Mesenchymal stem cell (in vitro differentiated cells and primary cell): ENCODE data around the gene GIPC3.

ENCODE experiments used
- DNase-seq: peaks from one replicate; pipeline ENCODE4 v3.0.0-alpha.2; 2013
- H2AFZ ChIP-seq: one replicate; pipeline ENCODE4 v1.6.1; 2013; ENCODE audit warnings: low read depth, mild to moderate bottlenecking, control low read depth, inconsistent platforms, low read length, moderate library complexity
- H2AK5ac ChIP-seq: 2 replicates; pipeline ENCODE4 v1.6.1; 2013; ENCODE audit warnings: low read length, moderate library complexity, mild to moderate bottlenecking, inconsistent platforms; ENCODE audit not compliant: severe bottlenecking
- H2BK120ac ChIP-seq: one replicate; pipeline ENCODE4 v1.6.1; 2013; ENCODE audit warnings: low read depth, mild to moderate bottlenecking, inconsistent platforms, low read length, moderate library complexity
- H2BK12ac ChIP-seq, 2 experiments: one replicate each; pipeline ENCODE4 v1.6.1; 2013; ENCODE audit warnings: inconsistent platforms in 2 of 2, low read length in 2 of 2, mild to moderate bottlenecking in 2 of 2, moderate library complexity in 2 of 2, control low read depth in 1 of 2
- H2BK15ac ChIP-seq: one replicate; pipeline ENCODE4 v1.6.1; 2013; ENCODE audit warnings: mild to moderate bottlenecking, low read depth, inconsistent platforms; ENCODE audit not compliant: poor library complexity, severe bottlenecking
- H2BK5ac ChIP-seq: 2 replicates; pipeline ENCODE4 v1.6.1; 2013; ENCODE audit warnings: low read depth, mild to moderate bottlenecking, low read length, control low read depth, inconsistent platforms; ENCODE audit not compliant: poor library complexity, severe bottlenecking
- H3K14ac ChIP-seq, 2 experiments: one replicate each; pipeline ENCODE4 v1.6.1; 2013; ENCODE audit warnings: inconsistent platforms in 2 of 2, low read length in 2 of 2, control low read depth in 1 of 2, mild to moderate bottlenecking in 1 of 2, moderate library complexity in 1 of 2
- H3K18ac ChIP-seq, 2 experiments: one replicate each; pipeline ENCODE4 v1.6.1; 2013; ENCODE audit warnings: inconsistent platforms in 2 of 2, low read length in 2 of 2, control low read depth in 1 of 2, low read depth in 1 of 2, mild to moderate bottlenecking in 1 of 2
- H3K23ac ChIP-seq, 2 experiments: one replicate each; pipeline ENCODE4 v1.6.1; 2013; ENCODE audit warnings: inconsistent platforms in 2 of 2, low read length in 2 of 2, mild to moderate bottlenecking in 2 of 2, moderate library complexity in 2 of 2, control low read depth in 1 of 2
- H3K27ac ChIP-seq: 2 replicates; pipeline ENCODE4 v1.5.1; 2013; ENCODE audit warnings: mild to moderate bottlenecking, moderate library complexity, low read length, control low read depth, inconsistent platforms; ENCODE audit not compliant: poor library complexity, severe bottlenecking
- H3K27me3 ChIP-seq, 2 experiments: 2 replicates each; pipeline versions ENCODE4 v1.6.1 to v1.7.0; 2013; ENCODE audit warnings: low read length in 2 of 2, mild to moderate bottlenecking in 2 of 2, moderate library complexity in 2 of 2, control low read depth in 1 of 2, inconsistent platforms in 1 of 2; ENCODE audit not compliant: control insufficient read depth in 1 of 2, insufficient read depth in 1 of 2
- H3K36me3 ChIP-seq, 2 experiments: 2 replicates each; pipeline versions ENCODE4 v1.6.1 to v1.7.0; 2013; ENCODE audit warnings: low read length in 2 of 2, control low read depth in 1 of 2, inconsistent platforms in 1 of 2, low read depth in 1 of 2, mild to moderate bottlenecking in 1 of 2; ENCODE audit not compliant: insufficient read depth in 2 of 2, control insufficient read depth in 1 of 2
- H3K4ac ChIP-seq, 2 experiments: one replicate each; pipeline ENCODE4 v1.6.1; 2013; ENCODE audit warnings: inconsistent platforms in 2 of 2, low read length in 2 of 2, mild to moderate bottlenecking in 2 of 2, moderate library complexity in 2 of 2, control low read depth in 1 of 2, low read depth in 1 of 2
- H3K4me1 ChIP-seq: 2 replicates; pipeline ENCODE4 v1.6.1; 2013; ENCODE audit warnings: low read depth, low read length, control low read depth; ENCODE audit not compliant: control insufficient read depth, insufficient read depth
- H3K4me2 ChIP-seq: 2 replicates; pipeline ENCODE4 v1.6.1; 2013; ENCODE audit warnings: low read length, mild to moderate bottlenecking, inconsistent platforms; ENCODE audit not compliant: poor library complexity, severe bottlenecking
- H3K4me3 ChIP-seq, 2 experiments: 2 replicates each; pipeline versions ENCODE4 v1.5.1 to v1.7.0; 2013; ENCODE audit warnings: low read length in 2 of 2, mild to moderate bottlenecking in 2 of 2, control low read depth in 1 of 2, low read depth in 1 of 2; ENCODE audit not compliant: insufficient read depth in 1 of 2
- H3K79me1 ChIP-seq: replicated peaks from 2 replicates; pipeline ENCODE4 v1.6.1; 2013; ENCODE audit warnings: mild to moderate bottlenecking, control low read depth, low read length, inconsistent platforms; ENCODE audit not compliant: poor library complexity, severe bottlenecking
- H3K9ac ChIP-seq: 2 replicates; pipeline ENCODE4 v1.7.0; 2013; ENCODE audit warnings: mild to moderate bottlenecking, low read length, moderate library complexity
- H3K9me3 ChIP-seq: 2 replicates; pipeline ENCODE4 v1.7.0; 2013; ENCODE audit warnings: mild to moderate bottlenecking, low read length; ENCODE audit not compliant: control insufficient read depth
- H4K8ac ChIP-seq: one replicate; pipeline ENCODE4 v1.6.1; 2013; ENCODE audit warnings: inconsistent platforms, mild to moderate bottlenecking, low read length, moderate library complexity
- H4K91ac ChIP-seq: one replicate; pipeline ENCODE4 v1.6.1; 2013; ENCODE audit warnings: mild to moderate bottlenecking, low read length, inconsistent platforms
- WGBS: methylation state at CpG from one replicate; pipeline ENCODE4 v1.1.7; 2013; ENCODE audit warnings: mixed read lengths; 5-methylcytosine and 5-hydroxymethylcytosine counted together

Gene GIPC3

GRCh38 chr19:3586127-3586626 is 899 bp downstream of the GIPC3 start:
- peak overlapping the region; percentile 80 for H3K4me2 ChIP-seq
- no peak overlapping the region for H2BK12ac ChIP-seq
- H2AK5ac ChIP-seq = no peak overlapping the region
- no peak overlapping the region for H3K14ac ChIP-seq
- H3K4me3 ChIP-seq = no peak overlapping the region
- no peak overlapping the region for H3K23ac ChIP-seq
- H3K9me3 ChIP-seq = no peaks in the 10 kb centered on the region
- no peak overlapping the region for H3K27ac ChIP-seq
- no peak overlapping the region for H4K91ac ChIP-seq
- no peak overlapping the region for H2BK120ac ChIP-seq
- H4K8ac ChIP-seq = peak overlapping the region; percentile 93
- H3K18ac ChIP-seq = peak overlapping the region in 1 of 2 experiments; percentile 62
- WGBS = 41% methylated on average over 13 of the region's 16 CpGs
- no peak for DNase-seq
- peak overlapping the region; percentile 80 for H2BK15ac ChIP-seq
- no peak overlapping the region for H3K4ac ChIP-seq
- peaks cover 5 to 16% of the 10 kb centered on the region in 2 experiments for H3K27me3 ChIP-seq
- no peak overlapping the region for H2BK5ac ChIP-seq
- H3K4me1 ChIP-seq = peaks cover 10% of the 10 kb centered on the region
- H3K79me1 ChIP-seq = no peaks in the 10 kb centered on the region
- no peak overlapping the region for H2AFZ ChIP-seq
- H3K36me3 ChIP-seq = no peaks in the 10 kb centered on the region
- no peak overlapping the region for H3K9ac ChIP-seq

DNA sequence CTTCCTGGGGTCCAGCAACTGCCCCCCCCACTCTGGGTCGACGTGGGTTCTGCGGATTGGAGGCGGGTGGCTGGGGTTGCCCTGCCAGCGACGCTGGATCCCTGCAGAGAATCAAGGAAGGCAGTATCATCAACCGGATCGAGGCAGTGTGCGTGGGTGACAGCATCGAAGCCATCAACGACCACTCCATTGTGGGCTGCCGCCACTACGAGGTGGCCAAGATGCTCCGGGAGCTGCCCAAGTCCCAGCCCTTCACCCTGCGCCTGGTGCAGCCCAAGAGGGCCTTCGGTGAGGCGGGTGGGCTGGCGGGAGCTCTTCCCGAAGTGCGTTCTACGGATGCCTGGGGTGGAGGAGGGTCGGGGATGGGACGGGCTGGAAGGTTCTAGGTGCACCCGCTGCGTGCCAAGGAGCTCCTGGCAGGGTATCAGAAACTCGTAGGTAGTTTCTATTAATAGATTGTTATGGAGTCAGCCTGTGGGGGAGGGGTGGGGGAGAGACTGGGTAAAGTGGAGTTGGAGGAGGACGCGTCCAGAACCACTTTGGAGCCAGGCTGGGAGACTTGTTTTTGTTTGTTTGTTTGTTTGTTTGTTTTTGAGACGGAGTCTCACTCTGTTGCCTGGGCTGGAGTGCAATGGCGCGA is 1.5 kb downstream of the GIPC3 start:
- H3K27ac ChIP-seq = no peak overlapping the region
- H4K8ac ChIP-seq = no peak overlapping the region
- no peak overlapping the region for H3K14ac ChIP-seq
- no peak overlapping the region for H3K4me3 ChIP-seq
- H3K4me2 ChIP-seq = no peak overlapping the region
- no peak overlapping the region for H4K91ac ChIP-seq
- peaks cover 5 to 16% of the 10 kb centered on the region in 2 experiments for H3K27me3 ChIP-seq
- peaks cover 10% of the 10 kb centered on the region for H3K4me1 ChIP-seq
- no peak overlapping the region for H3K23ac ChIP-seq
- no peak overlapping the region for H2BK5ac ChIP-seq
- H2AK5ac ChIP-seq = no peak overlapping the region
- no peak overlapping the region for H3K9ac ChIP-seq
- no peak overlapping the region for H2BK12ac ChIP-seq
- DNase-seq = no peak
- no peak overlapping the region for H2BK120ac ChIP-seq
- H3K36me3 ChIP-seq = no peaks in the 10 kb centered on the region
- no peak overlapping the region for H3K18ac ChIP-seq
- no peak overlapping the region for H2BK15ac ChIP-seq
- H2AFZ ChIP-seq = no peak overlapping the region
- no peaks in the 10 kb centered on the region for H3K79me1 ChIP-seq
- no peaks in the 10 kb centered on the region for H3K9me3 ChIP-seq
- no peak overlapping the region for H3K4ac ChIP-seq
- 86% methylated on average over 30 of the region's 31 CpGs for WGBS

GRCh38 chr19:3589439-3589838 is 4.2 kb downstream of the GIPC3 start:
- H3K4me2 ChIP-seq = no peak overlapping the region
- no peak overlapping the region for H4K8ac ChIP-seq
- no peak overlapping the region for H3K9ac ChIP-seq
- peaks cover 5 to 31% of the 10 kb centered on the region in 2 experiments for H3K27me3 ChIP-seq
- no peak for DNase-seq
- no peak overlapping the region for H3K4me3 ChIP-seq
- H2BK5ac ChIP-seq = no peak overlapping the region
- no peaks in the 10 kb centered on the region for H3K9me3 ChIP-seq
- no peak overlapping the region for H3K14ac ChIP-seq
- 90% methylated on average over 11 of the region's 11 CpGs for WGBS
- H4K91ac ChIP-seq = no peak overlapping the region
- no peak overlapping the region for H3K27ac ChIP-seq
- no peak overlapping the region for H2BK15ac ChIP-seq
- H2AK5ac ChIP-seq = no peak overlapping the region
- H3K4ac ChIP-seq = no peak overlapping the region
- no peak overlapping the region for H3K23ac ChIP-seq
- no peak overlapping the region for H2BK120ac ChIP-seq
- no peaks in the 10 kb centered on the region for H3K79me1 ChIP-seq
- H3K36me3 ChIP-seq = peaks cover 0 to 2% of the 10 kb centered on the region in 2 experiments
- no peak overlapping the region for H3K18ac ChIP-seq
- H3K4me1 ChIP-seq = peaks cover 10% of the 10 kb centered on the region
- no peak overlapping the region for H2AFZ ChIP-seq
- no peak overlapping the region for H2BK12ac ChIP-seq

GRCh38 chr19:3589949-3590348 is 4.7 kb downstream of the GIPC3 start:
- Histone ChIP-seq H3K4me3 (no peak overlapping the region), H3K79me1 (no peaks in the 10 kb centered on the region), H3K18ac (no peak overlapping the region), H2BK12ac (no peak overlapping the region), H3K4ac (no peak overlapping the region), H2BK120ac (no peak overlapping the region), H3K27ac (no peak overlapping the region), H3K4me2 (no peak overlapping the region), H4K8ac (no peak overlapping the region), H3K14ac (no peak overlapping the region), H2BK15ac (no peak overlapping the region), H2AK5ac (no peak overlapping the region), H2BK5ac (no peak overlapping the region), H3K9ac (no peak overlapping the region), H3K4me1 (peaks cover 10% of the 10 kb centered on the region), H3K9me3 (no peaks in the 10 kb centered on the region), H3K27me3 (peaks cover 5 to 31% of the 10 kb centered on the region in 2 experiments), H4K91ac (no peak overlapping the region), H3K23ac (no peak overlapping the region), H2AFZ (no peak overlapping the region), H3K36me3 (peaks cover 0 to 2% of the 10 kb centered on the region in 2 experiments)
- 96% methylated on average over 22 of the region's 22 CpGs for WGBS
- DNase-seq = no peak
